Stimulated activated CD4-positive, alpha-beta T cell treated with anti-CD3 and anti-CD28 coated beads, Interleukin-4, amount 100 ng/mL, for 24 hours (primary cell): ENCODE measurements around the gene SAE1.

Source experiments
- DNase-seq: peaks from one replicate; pipeline ENCODE4 v3.0.0-alpha.2; 2020

Gene SAE1

DNA sequence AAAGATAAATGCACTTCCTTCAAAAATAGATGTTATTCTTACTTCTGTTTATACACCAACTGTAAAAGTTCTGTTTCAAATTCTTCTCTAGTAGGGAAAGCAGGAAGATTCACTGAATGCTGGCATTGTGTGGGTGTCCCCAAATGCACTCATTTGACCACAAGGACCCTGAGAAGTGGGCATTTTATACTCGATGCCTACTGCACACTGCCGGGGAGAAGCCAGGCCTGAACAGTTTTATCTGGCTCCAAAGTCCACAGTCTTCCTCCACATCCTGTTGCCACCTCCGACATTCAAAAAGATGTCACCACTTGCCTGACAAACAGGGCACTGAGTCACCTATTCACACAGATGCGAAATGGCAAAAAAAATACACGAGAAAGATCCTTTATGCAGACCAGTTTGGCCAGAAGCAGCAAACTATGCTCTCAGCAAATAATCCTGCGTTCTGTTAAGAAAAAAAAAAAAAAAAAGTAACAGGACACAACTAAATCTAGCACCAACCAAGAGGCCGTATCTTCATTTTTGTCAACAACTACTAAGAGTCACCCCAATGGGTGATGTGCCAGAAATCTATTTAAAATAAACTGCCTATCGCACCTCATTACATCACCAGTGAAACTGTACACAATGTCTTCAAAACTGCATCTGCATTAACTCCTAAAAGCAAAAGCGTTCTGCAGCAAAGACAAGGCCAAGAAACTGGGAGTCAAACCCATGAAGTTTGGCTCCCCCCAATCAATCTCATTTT lies 23.3 kb upstream of the SAE1 start:
- peak; percentile 57 for DNase-seq

DNA sequence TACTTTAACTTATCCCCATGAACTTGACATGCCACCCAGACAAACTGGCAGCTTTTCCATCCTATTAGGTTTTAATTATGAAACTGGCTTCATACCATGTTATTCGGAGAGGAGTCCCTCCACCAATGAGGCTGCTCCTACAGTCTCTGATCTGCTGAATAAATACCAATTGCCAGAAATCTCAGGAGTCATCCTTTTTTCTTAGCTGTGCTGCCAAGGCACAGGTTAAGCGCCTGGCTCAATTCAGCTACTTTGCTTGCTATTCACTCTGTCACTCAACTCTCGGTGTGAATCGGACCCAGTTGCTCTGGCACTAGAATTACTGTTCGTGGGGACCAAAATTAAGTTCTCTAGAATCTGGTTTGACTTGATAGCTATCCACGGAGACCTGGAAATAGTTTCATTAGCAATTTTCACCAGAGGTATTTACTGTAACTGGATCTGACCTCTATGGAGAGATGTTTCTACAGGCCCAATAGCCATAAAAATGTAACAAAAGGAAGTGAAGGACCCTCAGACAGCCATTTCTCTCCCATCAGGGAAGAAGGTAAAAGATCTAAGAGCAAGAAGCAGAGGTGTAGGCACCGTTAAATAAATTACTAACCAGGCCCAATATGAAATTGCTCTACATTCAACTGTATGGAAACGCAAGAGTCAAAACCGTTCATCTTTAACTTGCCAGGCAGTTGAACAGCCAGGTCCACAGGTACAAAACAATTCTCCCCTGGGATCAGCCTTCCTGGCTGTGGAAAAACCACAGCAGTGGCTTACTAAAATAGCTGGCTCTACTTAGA lies 22.5 kb upstream of the SAE1 start:
- DNase-seq, result no peak

GRCh38 chr19:47109177-47109540 lies 21.5 kb upstream of the SAE1 start:
- no peak for DNase-seq

DNA sequence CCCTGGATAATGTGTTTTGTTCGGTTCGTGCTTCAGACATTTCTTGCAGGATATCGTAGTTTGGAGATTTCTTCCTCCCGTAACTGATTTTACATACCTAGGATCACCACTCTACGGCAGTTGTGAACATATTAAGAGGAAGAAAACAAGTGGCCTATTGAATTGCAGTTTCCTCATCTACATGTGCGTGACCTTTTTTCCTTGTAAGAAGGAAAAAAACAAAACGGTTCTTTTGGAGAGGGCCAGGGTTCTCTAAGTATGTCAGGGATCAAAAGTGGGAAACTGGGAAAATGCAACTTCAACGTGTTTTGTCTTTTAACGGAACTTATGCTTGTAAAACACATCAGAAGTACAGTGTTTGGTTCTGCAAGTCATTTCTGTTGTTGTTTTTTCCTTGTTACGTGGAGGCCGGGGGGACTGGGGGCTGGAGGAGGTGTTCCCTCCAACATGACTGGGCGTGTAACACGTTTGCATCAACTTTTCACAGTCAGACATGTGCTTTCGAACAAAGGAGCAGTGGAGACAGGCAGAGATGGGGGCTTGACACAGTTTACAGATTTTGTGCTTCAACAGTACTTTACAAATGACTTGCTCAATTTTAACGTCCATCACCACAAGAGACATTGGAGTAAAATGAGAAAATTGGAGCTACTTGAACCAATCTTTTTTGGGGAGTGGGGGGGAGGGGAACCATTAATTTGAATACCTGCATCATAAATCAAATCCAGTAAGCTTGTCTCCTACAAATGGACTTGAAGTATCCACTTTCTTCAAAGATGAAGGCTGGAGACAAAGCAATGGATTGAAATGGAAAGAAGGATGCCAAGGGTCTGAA lies 20.9 kb upstream of the SAE1 start:
- DNase-seq, result peak; percentile 74

- peak; percentile 59 for DNase-seq
Observed at GRCh38 chr19:47110521-47111005, 20.1 kb upstream of the SAE1 start.

DNA sequence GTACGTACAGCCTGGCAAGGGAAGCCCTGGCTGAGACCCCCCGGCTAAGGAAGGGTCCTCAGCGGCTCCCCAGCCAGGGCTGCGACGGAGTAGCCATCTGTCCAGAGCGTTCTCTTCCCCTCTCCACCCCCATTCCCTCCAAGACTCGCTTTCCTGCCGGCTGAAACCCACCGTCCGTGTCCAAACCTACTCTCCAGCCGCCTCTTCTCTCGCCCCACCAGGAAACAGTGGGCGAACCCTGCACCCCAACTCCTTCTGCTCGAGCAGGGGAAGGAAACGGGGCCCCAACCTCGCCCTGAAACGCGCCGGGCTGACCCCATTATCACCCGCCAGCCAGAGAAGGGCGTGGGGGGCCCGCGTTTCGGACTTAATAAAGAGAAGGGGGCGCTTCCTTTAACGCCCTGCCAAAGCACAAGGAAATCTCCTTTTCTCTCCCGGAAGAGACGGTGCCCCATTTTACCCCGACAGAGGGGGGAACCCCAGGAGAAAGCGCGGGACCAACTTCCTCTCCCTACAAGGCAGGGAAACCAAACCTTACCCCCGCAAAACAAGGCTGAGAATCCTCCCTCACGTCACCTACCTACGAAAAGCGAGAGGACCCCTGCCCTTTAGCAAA lies 19.5 kb upstream of the SAE1 start:
- DNase-seq, result peak; percentile 59

- DNase-seq, result no peak
Observed at GRCh38 chr19:47111682-47112165, 18.9 kb upstream of the SAE1 start.

DNA sequence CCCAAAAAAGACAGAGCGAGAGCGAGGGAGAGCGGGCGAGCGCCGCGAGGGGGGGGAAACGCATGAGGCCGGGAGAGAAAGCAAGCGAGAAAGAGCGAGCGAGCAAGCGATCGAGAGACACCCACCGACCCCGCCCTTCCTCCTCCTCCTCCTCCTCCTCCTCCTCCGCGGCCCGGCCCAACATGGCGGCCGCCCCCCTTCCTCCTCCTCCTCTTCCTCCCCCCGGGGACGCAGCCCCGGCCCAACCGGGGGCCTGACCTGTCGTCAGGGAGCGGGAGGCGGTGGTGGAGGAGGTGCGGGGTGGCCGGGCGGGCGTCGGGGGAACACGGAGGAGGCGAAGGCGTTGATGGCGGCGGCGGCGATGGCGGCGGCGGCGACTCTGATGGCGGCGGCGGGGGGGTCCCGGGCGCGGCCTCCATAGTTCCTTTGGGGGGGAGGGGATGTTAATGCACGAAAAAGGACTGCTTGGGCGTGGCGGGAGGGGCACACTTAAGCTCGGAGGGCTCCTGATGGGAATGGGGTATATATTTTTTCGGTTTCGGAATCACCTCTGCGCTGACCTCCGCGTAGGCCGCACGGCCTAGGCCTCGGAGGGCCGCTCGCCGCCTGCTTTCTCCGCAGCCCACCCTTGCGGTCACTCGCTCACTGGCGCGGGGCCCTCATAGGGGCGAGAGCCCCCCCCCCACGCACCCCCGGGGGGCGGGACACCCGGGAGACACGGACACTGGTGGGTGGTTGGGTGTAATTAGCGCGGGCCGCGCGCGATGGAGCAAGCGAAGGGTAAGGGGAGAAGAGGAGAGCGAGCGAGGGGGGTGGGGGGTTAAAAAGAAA lies 18.3 kb upstream of the SAE1 start:
- DNase-seq, result peak; percentile 86

DNA sequence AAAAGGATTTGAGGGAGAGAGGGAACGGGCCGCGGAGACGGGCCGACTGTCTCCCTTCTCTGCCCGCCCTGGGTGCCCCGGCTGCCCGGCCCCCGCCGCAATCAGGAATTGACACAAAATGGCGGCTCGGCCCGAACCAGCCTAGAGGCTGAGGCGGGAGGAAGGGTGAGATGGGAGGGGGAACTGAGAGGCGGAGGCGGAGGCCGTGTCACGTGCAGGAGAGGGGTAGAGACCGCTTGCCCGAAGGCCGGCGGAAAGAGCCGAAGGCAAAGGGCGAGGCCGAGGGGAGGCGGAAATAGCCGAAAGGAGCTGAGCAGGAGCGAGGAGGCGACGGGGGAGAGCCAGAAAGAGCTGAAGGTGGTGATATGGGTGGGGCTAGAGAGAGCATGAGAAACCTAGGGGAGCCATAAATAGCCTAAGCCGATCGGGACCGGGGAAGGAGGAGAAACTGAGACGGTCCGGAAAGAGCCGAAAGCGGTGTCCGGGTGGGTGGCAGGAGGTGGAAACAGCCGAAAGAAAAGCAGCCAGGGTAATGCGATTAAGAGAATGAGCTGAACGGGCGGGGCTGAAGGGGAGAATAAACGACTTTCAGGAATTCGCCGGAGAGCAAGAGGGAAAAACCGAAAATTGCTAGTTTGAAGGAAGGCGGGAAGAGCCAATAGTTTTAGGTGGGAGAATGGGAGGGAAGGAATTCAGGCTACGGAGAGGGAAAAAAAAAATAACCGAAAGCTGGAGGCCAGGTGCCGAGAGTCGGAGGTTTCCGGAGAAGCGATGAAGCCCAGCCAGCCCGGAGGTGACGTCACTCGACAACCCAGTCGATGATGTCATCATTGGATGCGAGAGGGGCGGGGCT lies 17.4 kb upstream of the SAE1 start, which contains the start of gene ZC3H4:
Gene ZC3H4 (minus strand): TSS at position 780 of the 853 bp plus-strand sequence. CDS start 1,192 bp downstream, outside the sequence.
- DNase-seq, result peak; percentile 100

- no peak for DNase-seq
Observed at GRCh38 chr19:47113850-47114651, 16.6 kb upstream of the SAE1 start.

DNA sequence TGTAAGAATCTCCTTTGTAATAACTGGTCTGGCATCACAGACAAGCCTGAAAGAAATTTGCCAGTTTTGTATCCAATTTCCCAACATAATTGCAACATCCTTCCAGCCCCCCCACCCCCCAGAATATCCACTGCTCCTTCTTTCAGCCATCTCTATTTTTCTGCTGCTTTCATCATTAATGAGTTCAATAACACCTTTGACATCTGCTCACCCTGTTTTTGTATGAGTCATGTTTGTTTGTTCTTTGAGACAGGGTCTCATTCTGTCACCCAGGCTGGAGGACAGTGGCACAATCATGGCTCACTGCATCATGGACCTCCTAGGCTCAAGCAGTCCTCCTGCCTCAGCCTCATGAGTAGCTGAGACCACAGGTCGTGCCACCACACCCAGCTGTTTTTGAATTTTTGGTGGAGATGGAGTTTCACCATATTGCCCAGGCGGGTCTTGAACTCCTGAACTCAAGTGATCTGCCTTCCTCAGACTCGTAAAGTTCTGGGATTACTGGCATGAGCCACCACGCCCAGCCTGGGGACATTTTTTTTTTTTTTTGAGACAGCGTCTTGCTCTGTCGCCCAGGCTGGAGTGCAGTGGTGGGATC lies 10.1 kb upstream of the SAE1 start:
- no peak for DNase-seq

- DNase-seq, result no peak
Observed at GRCh38 chr19:47122359-47123335, 8.0 kb upstream of the SAE1 start.

DNA sequence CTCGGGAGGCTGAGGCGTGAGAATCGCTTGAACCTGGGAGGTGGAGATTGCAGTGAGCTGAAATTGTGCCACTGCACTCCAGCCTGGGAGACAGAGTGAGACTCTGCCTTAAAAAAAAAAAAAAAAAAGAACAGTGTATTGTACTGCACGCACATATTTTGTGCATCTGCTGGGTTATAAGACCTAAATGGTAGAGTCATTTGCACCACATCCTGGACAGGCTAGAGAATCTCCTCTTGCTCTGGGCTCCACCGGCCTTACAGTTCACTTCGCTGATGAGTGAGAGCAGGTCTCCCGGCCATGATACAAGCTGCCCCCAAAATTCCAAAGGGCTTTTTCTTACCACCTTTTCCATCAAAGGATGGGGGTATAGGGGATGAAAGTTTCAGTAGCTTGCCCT lies 7.2 kb upstream of the SAE1 start:
- DNase-seq, result no peak

GRCh38 chr19:47124937-47125668 lies 5.5 kb upstream of the SAE1 start:
- DNase-seq, result peak; percentile 33

DNA sequence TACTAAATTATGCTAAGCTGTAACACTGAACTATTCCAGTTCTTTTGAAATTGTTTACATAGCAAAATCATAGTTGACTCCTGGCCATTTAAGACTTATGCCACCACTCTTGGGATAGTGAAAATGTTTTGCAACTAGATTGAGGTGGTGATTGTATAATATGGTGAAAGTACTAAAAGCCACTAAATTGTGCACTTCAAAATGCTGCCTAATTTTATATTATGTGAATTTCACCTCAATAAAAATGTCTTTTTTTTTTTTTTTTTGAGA lies 5.0 kb upstream of the SAE1 start:
- no peak for DNase-seq

GRCh38 chr19:47129579-47129978 lies 1.1 kb upstream of the SAE1 start:
- no peak for DNase-seq

DNA sequence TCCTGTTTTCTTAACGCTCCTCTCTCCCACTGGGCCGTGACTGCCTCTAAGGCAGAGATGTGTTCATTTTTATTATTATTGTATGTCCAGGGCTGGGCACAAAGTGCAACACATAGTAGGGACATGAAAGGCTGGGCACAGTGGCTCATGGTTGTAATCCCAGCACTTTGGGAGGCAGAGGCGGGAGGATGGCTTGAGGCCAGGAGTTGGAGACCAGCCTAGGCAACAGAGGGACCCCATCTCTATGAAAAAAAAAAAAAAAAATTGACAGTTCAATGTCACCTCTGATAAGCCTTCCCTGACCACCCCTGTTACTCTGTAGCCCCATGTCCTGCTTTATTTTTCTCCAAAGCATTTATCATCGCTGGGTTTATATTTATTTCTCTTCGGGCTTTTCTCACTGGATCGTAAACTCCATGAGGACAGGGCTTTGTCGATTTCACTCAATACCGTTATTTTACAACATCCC lies 481 bp upstream of the SAE1 start:
- DNase-seq, result no peak
